Activated CD4-positive, alpha-beta T cell treated with anti-CD3 and anti-CD28 coated beads, Interleukin-2, amount 50 U/mL, for 16 hours (primary cell): ENCODE results near the gene ZNF169.
"Not testable (repeated sequence)": the region's sequence is repeated elsewhere in the genome, so short reads cannot be mapped to it uniquely, and the experiment has no call there.

Experiments used
- DNase-seq: peaks from one replicate; pipeline ENCODE4 v3.0.0-alpha.2; 2020

ZNF169 gene

DNA sequence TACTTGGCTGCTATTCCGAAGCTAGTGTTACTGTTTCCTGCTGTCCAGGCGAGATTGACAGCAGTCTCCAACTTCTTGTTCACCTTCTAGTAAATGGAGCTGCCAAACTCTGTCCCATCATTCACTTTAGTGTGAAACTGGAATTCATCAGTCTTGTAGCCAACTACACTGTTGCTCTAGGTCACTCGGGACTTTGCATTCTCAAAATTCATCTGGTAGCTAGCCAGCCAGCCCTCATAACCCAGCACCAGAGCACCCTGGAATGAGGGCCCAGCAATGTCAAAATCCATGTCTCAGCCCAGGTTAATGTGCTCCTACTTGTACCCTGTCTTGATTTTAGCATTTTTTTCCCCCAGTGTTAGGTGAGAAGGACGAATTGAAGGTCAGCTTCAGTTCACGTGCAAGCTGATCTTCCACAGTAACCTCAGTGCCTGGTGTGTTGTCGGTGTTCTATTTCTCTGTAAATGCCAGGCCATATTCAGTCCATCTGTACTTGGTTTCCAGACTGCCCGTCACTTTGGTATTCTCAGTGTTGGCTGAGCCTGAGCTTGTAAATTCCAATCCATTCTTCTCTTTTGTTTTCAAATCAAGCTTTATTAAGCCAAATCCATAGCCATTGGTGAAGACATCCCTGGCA is 28.9 kb downstream of the ZNF169 start:
- DNase-seq: no peak

- no peak for DNase-seq
These were observed 30.6 kb downstream of the ZNF169 start for GRCh38 chr9:94289691-94290090.

DNA sequence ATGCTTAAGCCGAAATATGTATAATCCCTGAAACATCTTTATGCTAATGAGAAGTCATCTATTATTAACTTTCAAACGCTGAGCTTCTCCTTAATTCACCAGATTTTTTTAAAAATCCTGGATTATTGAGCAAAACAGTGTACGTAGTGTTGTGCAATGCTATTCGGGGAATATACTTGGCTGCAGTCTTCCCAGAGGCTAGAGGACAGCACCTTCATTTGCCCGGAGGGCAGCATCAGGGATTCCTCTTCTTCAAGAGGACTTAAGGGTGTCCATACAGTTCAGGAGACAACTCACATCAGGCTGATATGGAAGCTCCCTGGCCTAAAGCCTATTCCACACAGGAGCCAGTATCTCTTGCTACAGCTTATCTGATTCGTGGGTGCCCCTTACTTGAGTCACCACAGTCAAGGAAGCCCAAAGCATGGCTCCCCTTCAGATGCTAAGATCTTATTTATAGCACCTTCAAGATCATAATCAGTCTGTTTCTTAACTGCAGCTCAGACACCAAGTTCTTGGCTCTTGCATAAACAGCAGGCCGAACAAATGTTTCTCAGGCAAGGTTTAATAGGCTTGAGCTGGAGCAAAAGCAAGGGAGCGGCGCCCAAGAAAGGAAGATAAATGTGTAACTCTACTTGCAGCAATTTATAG is 40.0 kb downstream of the ZNF169 start:
- no peak for DNase-seq

- no peak for DNase-seq
These were observed 41.6 kb downstream of the ZNF169 start for GRCh38 chr9:94300470-94301301.

GRCh38 chr9:94301583-94301982 is 42.5 kb downstream of the ZNF169 start:
- DNase-seq: no peak

- no peak for DNase-seq
These were observed 43.3 kb downstream of the ZNF169 start for GRCh38 chr9:94302426-94302825.

DNA sequence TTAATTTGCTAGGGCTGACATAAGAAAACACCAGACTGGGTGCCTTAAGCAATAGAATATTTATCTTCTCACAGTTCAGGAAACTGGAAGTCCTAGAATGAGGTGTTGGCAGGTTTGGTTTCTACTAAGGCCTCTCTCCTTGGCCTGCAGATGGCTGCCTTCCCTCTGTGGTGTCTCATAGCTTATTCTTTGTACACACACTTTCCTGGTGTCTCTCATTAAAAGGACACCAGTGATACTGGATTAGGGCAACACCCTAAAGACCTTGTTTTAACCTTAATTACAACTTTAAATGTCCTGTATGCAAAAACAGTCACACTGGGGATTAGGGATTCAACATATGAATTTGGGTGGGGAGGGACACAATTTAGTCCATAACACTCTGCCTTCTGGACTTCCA is 44.2 kb downstream of the ZNF169 start:
- DNase-seq: no peak

DNA sequence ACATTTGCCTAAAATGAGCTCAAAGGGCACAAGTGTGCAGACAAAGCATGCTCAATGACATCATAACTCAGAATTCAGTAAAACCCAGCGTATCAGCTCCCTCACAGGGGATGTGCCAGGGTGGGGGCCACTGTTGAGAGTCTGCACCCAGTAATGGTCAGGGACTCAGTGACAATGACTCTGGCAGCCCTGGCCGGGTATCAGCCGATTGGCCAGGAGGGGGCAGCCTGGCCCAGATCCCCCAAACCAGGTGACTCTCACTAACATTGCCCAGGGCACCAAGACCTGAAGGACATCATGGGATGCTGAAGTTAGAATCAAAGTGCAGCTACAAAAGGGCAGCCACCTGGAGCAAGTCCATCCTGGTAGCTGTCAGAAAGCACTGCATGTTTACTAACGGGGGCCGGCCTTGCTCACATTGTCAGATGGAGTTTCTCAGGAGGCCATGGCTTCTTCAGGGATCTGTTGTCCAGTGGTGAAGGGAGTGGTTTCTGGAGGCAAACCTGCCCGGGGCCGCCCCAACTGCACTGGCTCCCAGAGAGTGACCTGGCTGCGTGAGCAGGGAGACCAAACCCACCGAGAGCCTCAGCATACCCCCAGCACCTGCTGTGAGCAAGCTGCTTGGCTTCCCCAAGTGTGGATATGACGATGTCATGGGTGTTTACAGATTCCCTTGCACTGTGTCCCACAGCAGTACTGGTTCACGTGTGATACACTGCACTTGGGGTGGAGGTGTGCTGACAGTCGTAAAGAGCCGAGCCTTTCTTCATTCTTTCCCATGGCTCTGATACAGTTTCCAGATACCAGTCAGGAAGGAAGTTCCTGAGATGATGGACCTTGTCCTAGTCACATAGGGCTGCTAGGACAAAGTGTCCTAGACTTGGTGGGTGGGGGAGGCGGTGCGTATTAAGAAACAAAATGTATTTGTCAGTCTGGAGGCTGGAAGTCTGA is 56.2 kb downstream of the ZNF169 start:
- DNase-seq: not testable (repeated sequence)

- not testable (repeated sequence) for DNase-seq
These were observed 57.1 kb downstream of the ZNF169 start for GRCh38 chr9:94316236-94316635.

GRCh38 chr9:94317949-94318657 is 59.0 kb downstream of the ZNF169 start:
- DNase-seq: not testable (repeated sequence)

- DNase-seq: not testable (repeated sequence)
These were observed 63.3 kb downstream of the ZNF169 start for GRCh38 chr9:94322342-94322940.

DNA sequence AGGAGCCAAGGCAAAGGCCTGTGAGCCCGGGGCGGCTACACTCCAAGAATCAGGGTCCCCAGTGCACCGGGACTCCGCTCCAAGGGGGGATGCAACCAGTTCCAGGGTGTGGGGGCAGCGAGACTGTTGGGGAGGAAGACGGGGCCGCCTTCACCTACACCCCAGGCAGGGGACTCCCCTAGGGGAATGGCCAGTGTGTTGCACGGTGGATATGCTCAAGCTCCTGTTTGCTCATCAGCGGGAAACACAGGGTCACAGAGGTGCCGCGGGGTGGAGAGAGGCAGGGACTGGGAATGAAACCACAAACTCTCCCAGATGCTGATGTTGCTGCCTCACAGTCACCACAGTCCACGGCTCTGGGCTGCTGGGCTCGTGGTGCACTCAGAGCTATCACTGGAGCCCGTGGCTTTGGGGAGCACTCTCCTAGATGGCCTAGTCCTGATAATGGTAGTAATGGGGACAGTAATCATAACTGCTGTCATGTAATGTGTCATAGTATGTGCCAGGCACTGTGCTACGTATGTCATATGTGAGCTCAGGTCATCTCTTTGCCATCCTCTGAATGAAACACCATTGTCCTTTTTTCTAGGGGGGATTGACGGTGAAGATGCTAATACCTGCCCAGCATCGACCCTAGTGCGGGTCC is 64.2 kb downstream of the ZNF169 start:
- not testable (repeated sequence) for DNase-seq

- DNase-seq: not testable (repeated sequence)
These were observed 66.5 kb downstream of the ZNF169 start for GRCh38 chr9:94325583-94325982.

- DNase-seq: not testable (repeated sequence)
These were observed 69.4 kb downstream of the ZNF169 start, which contains the start of gene NUTM2F for GRCh38 chr9:94328544-94328943. NUTM2F (minus strand) TSS chr9:94328644; CDS start chr9:94328623, 21 bp downstream.

DNA sequence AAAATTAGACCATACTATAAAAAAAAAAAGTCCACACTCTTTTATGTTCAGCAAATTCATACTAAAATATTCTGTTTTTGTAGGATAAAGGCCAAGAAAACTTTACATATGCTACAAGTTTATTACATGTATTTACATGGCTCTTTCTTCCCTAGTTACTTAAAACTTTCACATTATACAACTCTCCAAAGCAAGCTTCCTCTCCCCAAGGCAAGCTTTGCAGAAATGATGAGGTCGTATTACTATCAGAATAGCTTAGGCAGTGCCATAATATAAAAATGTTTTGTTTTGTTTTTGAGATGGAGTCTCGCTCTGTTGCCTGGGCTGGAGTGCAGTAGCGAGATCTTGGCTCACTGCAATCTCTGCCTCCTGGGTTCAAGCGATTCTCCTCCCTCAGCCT is 77.3 kb downstream of the ZNF169 start:
- DNase-seq: not testable (repeated sequence)

DNA sequence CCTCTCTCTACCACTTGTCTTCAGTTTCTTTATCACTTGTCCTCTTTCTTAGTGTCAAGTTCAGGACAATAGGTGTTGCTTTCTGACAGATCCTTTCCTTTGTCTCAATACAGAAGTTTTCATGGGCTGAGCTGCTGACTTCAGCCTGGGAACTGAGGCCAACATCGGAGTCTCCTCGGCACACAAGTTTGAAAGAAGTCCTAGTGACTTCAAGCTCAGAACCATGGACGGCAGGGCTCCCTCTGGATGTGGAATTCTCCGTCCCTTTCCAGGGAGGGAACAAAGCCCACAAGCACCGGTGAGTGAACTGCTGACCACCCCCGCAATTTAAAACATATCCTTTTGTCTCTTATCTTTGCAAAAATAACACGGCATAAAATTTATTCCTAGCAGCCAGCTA is 79.6 kb downstream of the ZNF169 start:
- not testable (repeated sequence) for DNase-seq

- DNase-seq: not testable (repeated sequence)
These were observed 80.6 kb downstream of the ZNF169 start for GRCh38 chr9:94339657-94340056.

GRCh38 chr9:94340750-94341149 is 81.7 kb downstream of the ZNF169 start:
- not testable (repeated sequence) for DNase-seq

- DNase-seq: not testable (repeated sequence)
These were observed 82.6 kb downstream of the ZNF169 start for GRCh38 chr9:94341703-94342102.

DNA sequence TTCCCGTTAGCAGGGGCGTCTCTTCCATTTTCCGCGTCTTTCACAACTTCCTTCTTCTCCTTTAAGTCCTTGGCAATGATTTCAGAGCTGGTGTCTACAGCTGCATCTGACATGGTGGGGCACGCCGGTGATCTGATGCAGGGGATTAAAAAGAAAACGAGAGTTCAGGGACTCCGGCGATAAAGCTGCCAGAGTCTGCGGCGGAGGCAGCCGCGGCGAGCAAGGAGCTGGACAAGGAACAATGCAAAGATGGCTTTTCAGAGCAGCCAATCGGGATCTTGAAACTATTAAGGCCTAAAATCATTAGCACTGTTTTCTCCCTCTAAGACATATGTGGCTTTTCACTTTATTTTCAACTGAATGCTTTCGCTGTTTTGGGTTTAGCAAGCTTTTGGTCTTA is 88.4 kb downstream of the ZNF169 start:
- DNase-seq: not testable (repeated sequence)

DNA sequence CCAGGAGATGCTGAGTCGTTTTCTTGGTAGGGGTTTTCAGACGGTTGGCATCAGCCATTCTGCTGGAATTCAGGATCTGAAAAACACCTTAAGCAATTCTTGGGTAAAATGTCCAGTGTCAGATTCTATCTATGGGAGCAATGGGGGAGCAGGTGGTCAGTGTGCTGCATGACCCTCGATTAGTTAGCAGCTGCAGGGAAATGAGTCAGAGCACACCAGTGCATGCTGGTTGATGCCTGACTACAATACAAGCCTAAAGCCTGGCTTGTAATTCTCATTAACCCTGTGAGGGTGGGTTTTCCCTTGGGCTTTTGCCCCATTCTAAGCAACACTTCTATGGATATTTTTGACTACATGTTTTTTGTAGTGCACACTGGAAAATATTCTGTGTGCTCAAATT is 89.7 kb downstream of the ZNF169 start:
- not testable (repeated sequence) for DNase-seq
